Keratinocyte (primary cell): ENCODE data around the gene LIMA1. TPM values are rescaled to one million over a fixed set of nuclear protein-coding genes. Genes with fewer than 3 reads are reported as not detected.

Source experiments
- DNase-seq: peaks from one replicate; pipeline ENCODE4 v3.0.0-alpha.2; 2011; ENCODE audit warnings: low read depth, missing footprints, low spot score
- FAIRE-seq: peaks from 2 replicates; lab custom pipeline; 2011; peaks lifted over from hg19 to GRCh38; lab: Jason Lieb, UNC
- H2AFZ ChIP-seq: 2 replicates; pipeline ENCODE4 v1.6.0; 2012; ENCODE audit warnings: low read length, control low read depth, inconsistent platforms; ENCODE audit not compliant: control insufficient read depth
- H3K27ac ChIP-seq: 2 replicates; pipeline ENCODE4 v1.5.1; 2011; ENCODE audit warnings: low read length; ENCODE audit not compliant: control insufficient read depth, insufficient read depth
- H3K27me3 ChIP-seq: 3 replicates; pipeline ENCODE4 v1.6.0; 2011; ENCODE audit warnings: low read length; ENCODE audit not compliant: control insufficient read depth, insufficient read depth; ENCODE audit errors: extremely low read depth
- H3K36me3 ChIP-seq, 2 experiments: 2 replicates in 1 of 2; 3 replicates in 1 of 2; pipeline ENCODE4 v1.5.1; 2011; ENCODE audit warnings: low read length in 2 of 2, mild to moderate bottlenecking in 1 of 2; ENCODE audit not compliant: control insufficient read depth in 2 of 2, insufficient read depth in 2 of 2; ENCODE audit errors: extremely low read depth in 1 of 2
- H3K4me1 ChIP-seq: 3 replicates; pipeline ENCODE4 v1.5.1; 2011; ENCODE audit warnings: low read length; ENCODE audit not compliant: control insufficient read depth, insufficient read depth; ENCODE audit errors: extremely low read depth
- H3K4me2 ChIP-seq: 3 replicates; pipeline ENCODE4 v1.6.0; 2011; ENCODE audit warnings: low read depth, low read length; ENCODE audit not compliant: control insufficient read depth, insufficient read depth; ENCODE audit errors: extremely low read depth
- H3K4me3 ChIP-seq, 3 experiments: fragments of 200-600 bp in 1 of 3; sonication (generic) in 1 of 3; 2 replicates in 2 of 3; 3 replicates in 1 of 3; pipeline ENCODE4 v1.5.1; 2011 to 2016; ENCODE audit warnings: low read length in 3 of 3, mild to moderate bottlenecking in 3 of 3, control low read depth in 2 of 3, inconsistent platforms in 1 of 3, low read depth in 1 of 3, mixed read lengths in 1 of 3, mixed run types in 1 of 3, moderate library complexity in 1 of 3; ENCODE audit not compliant: control insufficient read depth in 2 of 3, insufficient read depth in 2 of 3; ENCODE audit errors: extremely low read depth in 1 of 3
- H3K79me2 ChIP-seq: 2 replicates; pipeline ENCODE4 v1.6.0; 2012; ENCODE audit warnings: low read length; ENCODE audit not compliant: control insufficient read depth, insufficient read depth
- H3K9ac ChIP-seq: 3 replicates; pipeline ENCODE4 v1.6.0; 2011; ENCODE audit warnings: low read length; ENCODE audit not compliant: control insufficient read depth, insufficient read depth; ENCODE audit errors: extremely low read depth
- H3K9me1 ChIP-seq: 3 replicates; pipeline ENCODE4 v1.6.0; 2011; ENCODE audit warnings: low read length; ENCODE audit not compliant: control insufficient read depth, insufficient read depth; ENCODE audit errors: extremely low read depth
- H3K9me3 ChIP-seq: 2 replicates; pipeline ENCODE4 v1.5.1; 2012; ENCODE audit warnings: low read depth, low read length; ENCODE audit not compliant: control insufficient read depth
- H4K20me1 ChIP-seq: 3 replicates; pipeline ENCODE4 v1.6.0; 2011; ENCODE audit warnings: low read length; ENCODE audit not compliant: control insufficient read depth, insufficient read depth; ENCODE audit errors: extremely low read depth
- EZH2 ChIP-seq: IDR thresholded peaks from one replicate; pipeline ENCODE4 v1.6.1; 2012; ENCODE audit warnings: inconsistent platforms, mild to moderate bottlenecking, low read length, moderate library complexity
- dilution Hi-C: fragments of 300-500 bp; cut with MboI; formaldehyde crosslinking; loops from one replicate; pipeline ENCODE4 v1.7.0; 2020; ENCODE audit warnings: low sequenced_read_pairs; ENCODE audit not compliant: extremely low pct_ligation_motif_present
- polyA plus RNA-seq, 5 experiments: library from polyadenylated mRNA; depleted of rRNA in 3 of 5; stranded (reverse) in 3 of 5; stranded (forward) in 1 of 5; unstranded in 1 of 5; fragments of >200 nt; gene quantifications; 1 replicate in 1 of 5; 2 replicates in 3 of 5; 3 replicates in 1 of 5; pipeline versions ENCODE4 v1.2.1 to v1.2.3, GENCODE V29; 2011 to 2012; ENCODE audit warnings: missing spikeins in 2 of 5, low read depth in 1 of 5, low replicate concordance in 1 of 5
- TF ChIP-seq, protein P1 (sequence below), 3 experiments: IDR thresholded peaks in 1 of 3; conservative IDR thresholded peaks in 1 of 3; optimal IDR thresholded peaks in 1 of 3; 2 replicates in 2 of 3; 3 replicates in 1 of 3; pipeline versions ENCODE3 to v1.5.1; 2011; ENCODE audit warnings: low read length in 3 of 3, mild to moderate bottlenecking in 3 of 3, moderate library complexity in 2 of 3, control low read depth in 1 of 3, inconsistent platforms in 1 of 3; ENCODE audit not compliant: insufficient read depth in 2 of 3; ENCODE audit errors: extremely low read depth in 1 of 3

Gene LIMA1
- polyA plus RNA-seq, 1 donor (not counting 4 experiments of a cell fraction or from before 2014, with no cell fraction given): 510 TPM

DNA sequence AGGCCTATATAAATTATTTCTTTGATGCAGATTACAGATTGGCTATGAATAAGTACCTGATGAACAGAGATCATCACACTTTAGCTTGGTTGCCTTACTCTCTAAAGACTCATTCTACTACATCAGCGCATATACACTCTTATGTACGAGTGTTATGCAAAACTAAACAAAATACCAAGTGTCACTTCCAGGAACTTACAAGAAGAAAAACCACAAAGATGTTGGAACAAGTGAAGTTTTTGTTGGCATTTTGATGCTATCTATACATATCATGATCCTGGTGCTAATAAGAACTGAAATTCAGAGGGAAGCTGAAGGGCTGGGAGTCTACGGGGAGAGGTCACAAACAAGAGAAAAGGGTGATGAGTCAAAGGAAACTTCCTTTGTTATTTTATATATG, 68.3 kb downstream of the LIMA1 start:
- dilution Hi-C loops: no loop called here
- peaks cover 91% of the 10 kb centered on the region for H3K79me2 ChIP-seq
- H3K4me2 ChIP-seq: peak overlapping the region; percentile 49
- peak overlapping the region; percentile 22 for H3K9ac ChIP-seq
- FAIRE-seq: no peak
- no peaks in the 10 kb centered on the region for H3K9me1 ChIP-seq
- peaks cover 70% of the 10 kb centered on the region for H3K4me1 ChIP-seq
- peak overlapping the region; percentile 52 for H3K27ac ChIP-seq
- TF ChIP-seq, protein P1, sequence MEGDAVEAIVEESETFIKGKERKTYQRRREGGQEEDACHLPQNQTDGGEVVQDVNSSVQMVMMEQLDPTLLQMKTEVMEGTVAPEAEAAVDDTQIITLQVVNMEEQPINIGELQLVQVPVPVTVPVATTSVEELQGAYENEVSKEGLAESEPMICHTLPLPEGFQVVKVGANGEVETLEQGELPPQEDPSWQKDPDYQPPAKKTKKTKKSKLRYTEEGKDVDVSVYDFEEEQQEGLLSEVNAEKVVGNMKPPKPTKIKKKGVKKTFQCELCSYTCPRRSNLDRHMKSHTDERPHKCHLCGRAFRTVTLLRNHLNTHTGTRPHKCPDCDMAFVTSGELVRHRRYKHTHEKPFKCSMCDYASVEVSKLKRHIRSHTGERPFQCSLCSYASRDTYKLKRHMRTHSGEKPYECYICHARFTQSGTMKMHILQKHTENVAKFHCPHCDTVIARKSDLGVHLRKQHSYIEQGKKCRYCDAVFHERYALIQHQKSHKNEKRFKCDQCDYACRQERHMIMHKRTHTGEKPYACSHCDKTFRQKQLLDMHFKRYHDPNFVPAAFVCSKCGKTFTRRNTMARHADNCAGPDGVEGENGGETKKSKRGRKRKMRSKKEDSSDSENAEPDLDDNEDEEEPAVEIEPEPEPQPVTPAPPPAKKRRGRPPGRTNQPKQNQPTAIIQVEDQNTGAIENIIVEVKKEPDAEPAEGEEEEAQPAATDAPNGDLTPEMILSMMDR (optimal IDR thresholded peaks at IDR 0.05 in 1 of 3, IDR thresholded peaks at IDR 0.05 in 1 of 3, conservative IDR thresholded peaks at IDR 0.05 in 1 of 3; ENCODE audit: extremely low read depth in 1 of 3, insufficient read depth in 2 of 3, low read length in 3 of 3): no peak
- TF ChIP-seq EZH2: no peak
- peak overlapping the region; percentile 16 to 62 (median 16) for H3K4me3 ChIP-seq
- H2AFZ ChIP-seq: no peak overlapping the region
- H4K20me1 ChIP-seq: peaks cover 10% of the 10 kb centered on the region
- H3K36me3 ChIP-seq: peaks cover 9 to 19% of the 10 kb centered on the region in 2 experiments
- H3K9me3 ChIP-seq: no peaks in the 10 kb centered on the region
- no peaks in the 10 kb centered on the region for H3K27me3 ChIP-seq
- no peak for DNase-seq

DNA sequence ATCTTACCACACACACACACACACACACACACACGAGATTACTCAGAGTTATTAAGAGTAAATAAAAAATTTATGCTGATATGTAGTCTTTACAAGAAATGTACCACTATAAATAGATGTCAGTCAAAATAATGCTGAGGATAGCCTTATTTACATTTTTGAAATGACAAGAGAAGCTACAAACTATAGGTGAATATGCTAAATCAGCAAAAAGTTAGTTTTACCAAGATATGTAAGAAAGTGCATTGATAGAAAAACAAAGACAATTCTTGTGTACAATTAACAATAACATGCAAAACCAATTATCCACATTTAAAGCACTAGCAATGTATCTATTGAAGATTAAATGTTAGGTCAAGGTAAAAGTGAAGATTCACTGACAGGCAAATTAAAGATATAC, 69.3 kb downstream of the LIMA1 start:
- Histone ChIP-seq H3K9me3 (no peaks in the 10 kb centered on the region), H2AFZ (no peak overlapping the region), H3K9ac (peak overlapping the region; percentile 11), H4K20me1 (peaks cover 10% of the 10 kb centered on the region), H3K79me2 (peaks cover 87% of the 10 kb centered on the region), H3K27me3 (no peaks in the 10 kb centered on the region), H3K4me1 (peaks cover 70% of the 10 kb centered on the region), H3K9me1 (no peaks in the 10 kb centered on the region), H3K27ac (peak overlapping the region; percentile 75), H3K4me3 (peak overlapping the region in 2 of 3 experiments; percentile 29 to 62), H3K4me2 (peak overlapping the region; percentile 49), H3K36me3 (peaks cover 7 to 19% of the 10 kb centered on the region in 2 experiments)
- DNase-seq: no peak
- dilution Hi-C loops: no loop called here
- no peak for FAIRE-seq
- TF ChIP-seq, protein P1 (optimal IDR thresholded peaks at IDR 0.05 in 1 of 3, IDR thresholded peaks at IDR 0.05 in 1 of 3, conservative IDR thresholded peaks at IDR 0.05 in 1 of 3; ENCODE audit: extremely low read depth in 1 of 3, insufficient read depth in 2 of 3, low read length in 3 of 3): no peak
- TF ChIP-seq EZH2: no peak
